NCI-H1930 (cell line): Measurements from ENCODE around the gene SBK3.
A peak's percentile ranks its signal among the peaks of the same experiment; 100 is the strongest.
"Not testable (repeated sequence)": the region's sequence is repeated elsewhere in the genome, so short reads cannot be mapped to it uniquely, and the experiment has no call there.

Experiments used
- DNase-seq, 2 experiments: peaks; one replicate each; lab custom pipeline; 2025; lab: John Stamatoyannopoulos, UW

The SBK3 gene

DNA sequence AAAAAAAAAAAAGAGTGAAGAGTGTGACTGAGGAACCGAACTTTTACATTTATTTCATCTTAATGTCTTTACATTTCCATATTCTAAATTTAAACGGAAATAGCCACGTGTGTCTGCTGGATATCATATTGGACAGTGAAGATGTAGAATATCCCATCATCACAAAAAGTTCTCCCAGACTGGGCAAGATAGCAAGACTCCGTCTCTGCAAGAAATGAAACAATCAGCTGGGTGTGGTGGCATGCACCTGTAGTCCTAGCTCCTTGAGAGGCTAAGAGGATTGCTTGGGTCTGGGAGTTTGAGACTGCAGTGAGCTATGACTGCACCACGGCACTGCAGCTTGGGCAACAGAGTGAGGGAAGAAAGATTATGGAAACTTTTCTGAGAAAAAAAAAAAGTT is 31.4 kb upstream of the SBK3 start:
- DNase-seq = no peak

DNA sequence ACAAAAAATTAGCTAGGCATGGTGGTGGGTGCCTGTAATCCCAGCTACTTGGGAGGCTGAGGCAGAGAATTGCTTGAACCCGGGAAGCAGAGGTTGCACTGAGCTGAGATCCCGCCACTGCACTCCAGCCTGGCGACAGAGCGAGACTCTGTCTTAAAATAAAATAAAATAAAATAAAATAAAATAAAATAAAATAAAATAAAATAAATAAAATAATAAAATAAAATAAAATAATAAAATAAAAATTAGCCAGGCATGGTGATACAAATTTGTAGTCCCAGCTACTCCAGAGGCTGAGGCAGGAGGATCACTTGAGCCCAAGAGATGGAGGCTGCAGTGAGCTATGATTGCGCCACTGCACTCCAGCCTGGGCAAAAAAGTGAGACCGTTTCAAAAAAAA is 28.6 kb upstream of the SBK3 start:
- DNase-seq = not testable (repeated sequence)

DNA sequence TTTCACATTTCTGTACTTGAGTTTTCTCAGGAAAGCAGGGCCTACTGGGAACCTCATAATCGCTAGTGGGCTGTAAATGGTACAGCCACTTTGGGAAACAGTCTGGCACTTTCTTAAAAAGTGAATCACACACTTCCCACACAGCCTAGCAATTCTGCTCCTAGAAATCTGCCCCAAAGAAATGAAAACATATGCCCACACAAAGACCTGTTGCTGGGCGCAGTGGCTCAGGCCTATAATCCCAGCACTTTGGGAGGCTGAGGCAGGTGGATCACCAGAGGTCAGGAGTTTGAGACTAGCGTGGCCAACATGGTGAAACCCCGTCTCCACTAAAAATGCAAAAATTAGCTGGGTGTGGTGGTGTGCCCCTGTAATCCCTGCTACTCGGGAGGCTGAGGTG is 24.1 kb upstream of the SBK3 start:
- DNase-seq = not testable (repeated sequence)

DNA sequence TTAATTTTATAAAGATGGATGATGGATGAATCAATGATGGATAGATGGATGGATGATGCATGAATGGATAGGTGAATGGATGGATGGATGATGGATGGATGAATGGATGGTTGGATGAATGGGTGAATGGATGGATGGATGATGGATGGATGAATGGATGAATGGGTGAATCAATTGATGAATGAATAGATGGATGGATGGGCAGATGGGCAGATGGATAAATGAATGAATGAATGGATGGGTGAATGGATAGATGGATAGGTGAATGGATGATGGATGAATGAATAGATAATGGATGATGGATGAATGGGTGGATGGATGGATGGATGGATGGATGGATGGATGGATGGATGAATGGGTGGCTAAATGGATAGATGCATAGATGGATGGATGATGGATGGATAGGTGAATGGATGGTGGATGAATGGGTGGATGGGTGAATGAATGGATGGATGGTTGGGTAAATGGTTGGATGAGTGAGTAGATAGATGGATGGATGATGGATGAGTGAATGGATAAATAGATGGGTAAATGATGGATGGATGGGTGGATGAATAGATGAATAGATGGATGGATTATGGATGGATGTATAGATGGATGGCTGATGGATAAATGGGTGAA is 22.5 kb upstream of the SBK3 start:
- DNase-seq = no peak

DNA sequence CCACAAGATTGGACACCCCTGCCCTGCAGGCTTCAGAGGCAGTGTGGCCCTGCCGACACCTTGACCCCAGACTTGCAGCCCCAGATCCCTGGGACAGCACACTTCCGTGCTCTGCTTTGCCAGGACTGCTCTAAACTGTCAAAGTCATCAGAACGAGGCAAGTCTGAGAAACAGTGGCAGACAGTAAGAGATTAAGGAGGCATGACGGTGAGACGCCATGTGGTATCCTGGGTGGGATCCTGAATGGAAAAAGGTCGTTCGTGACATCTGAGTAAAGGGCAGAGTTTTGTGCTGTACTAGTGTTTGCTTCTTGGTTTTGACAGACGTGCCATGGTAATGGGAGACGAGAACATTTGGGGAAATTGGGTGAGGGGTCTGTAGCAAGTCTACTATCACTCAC is 21.5 kb upstream of the SBK3 start:
- DNase-seq = no peak

DNA sequence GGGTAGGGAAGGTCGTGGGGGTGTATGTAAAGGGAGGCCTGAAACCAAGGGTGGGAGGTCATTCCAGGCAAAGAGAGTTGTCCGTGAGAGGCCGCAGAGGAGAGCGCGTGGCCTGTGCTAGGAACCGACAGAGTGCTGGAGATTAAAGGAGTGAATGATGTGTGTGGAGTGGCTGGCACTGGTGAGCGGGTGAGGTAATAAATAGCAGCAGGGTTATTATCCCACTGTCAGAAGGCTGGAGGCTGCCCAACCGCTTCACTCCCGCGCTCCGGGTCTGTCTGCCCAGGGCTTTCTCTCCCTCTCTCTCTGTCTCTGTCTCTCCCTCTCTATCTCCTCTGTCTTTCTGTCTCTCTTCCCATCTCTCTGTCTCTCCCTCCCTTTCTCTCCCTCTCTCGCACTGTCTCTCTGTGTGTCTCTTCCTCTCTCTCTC is 17.9 kb upstream of the SBK3 start:
- no peak for DNase-seq

DNA sequence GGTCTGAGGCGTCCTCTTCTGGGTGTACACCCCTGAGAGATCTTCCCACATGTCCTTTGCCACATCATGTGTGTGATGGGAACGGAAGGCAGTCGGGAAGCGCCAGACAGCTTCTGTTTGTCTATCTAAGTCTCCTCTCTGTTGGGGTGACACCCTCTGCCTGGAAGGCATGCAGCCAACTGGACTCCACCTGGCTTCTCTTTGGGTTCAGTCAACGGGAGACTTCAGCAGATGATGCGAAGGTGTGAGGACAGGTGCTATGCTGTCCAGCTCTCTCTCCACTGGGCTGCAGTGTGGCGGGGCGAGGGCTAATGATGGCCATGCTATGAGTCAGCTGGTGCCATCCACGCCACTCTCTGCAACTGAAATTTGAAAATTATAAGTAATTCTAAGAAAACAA is 14.3 kb upstream of the SBK3 start:
- DNase-seq = no peak

DNA sequence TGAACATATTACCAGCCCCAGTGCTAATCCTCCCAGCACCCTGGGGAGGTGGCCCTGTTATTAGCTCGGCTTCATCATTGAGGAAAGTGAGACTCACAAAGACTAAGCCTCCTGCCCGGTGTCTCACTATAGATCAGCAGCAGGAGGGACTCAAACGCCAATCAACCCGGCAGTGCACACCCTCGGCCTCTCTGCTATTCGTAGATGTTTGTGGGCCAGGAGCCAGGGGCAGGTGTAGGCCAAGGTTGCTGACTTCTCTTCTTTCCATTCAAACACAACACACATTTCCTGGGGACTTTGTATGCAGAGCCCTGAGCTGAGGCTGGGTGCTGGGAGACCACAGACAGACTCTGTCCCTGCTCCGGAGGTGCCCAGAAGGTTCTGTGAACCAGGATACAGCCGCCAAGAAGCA is 9.4 kb upstream of the SBK3 start:
- DNase-seq = no peak

DNA sequence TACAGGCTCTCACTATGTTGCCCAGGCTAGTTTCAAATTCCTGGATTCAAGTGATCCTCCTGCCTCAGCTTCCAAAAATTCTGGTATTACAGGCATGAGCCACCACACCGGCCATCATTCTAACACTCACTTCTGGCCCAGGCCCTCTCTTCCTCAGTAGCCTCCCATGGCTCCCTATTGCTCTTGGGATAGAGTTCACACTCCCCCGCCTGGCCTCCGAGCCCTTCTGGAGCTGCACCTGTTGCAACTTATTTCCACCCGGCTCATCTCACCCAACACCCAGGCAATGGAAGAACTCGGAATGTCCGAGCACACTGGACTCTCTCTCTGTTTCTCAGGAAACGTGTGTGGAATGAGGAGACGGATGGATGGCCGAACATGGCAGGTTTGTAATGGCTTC is 9.0 kb upstream of the SBK3 start:
- no peak for DNase-seq

DNA sequence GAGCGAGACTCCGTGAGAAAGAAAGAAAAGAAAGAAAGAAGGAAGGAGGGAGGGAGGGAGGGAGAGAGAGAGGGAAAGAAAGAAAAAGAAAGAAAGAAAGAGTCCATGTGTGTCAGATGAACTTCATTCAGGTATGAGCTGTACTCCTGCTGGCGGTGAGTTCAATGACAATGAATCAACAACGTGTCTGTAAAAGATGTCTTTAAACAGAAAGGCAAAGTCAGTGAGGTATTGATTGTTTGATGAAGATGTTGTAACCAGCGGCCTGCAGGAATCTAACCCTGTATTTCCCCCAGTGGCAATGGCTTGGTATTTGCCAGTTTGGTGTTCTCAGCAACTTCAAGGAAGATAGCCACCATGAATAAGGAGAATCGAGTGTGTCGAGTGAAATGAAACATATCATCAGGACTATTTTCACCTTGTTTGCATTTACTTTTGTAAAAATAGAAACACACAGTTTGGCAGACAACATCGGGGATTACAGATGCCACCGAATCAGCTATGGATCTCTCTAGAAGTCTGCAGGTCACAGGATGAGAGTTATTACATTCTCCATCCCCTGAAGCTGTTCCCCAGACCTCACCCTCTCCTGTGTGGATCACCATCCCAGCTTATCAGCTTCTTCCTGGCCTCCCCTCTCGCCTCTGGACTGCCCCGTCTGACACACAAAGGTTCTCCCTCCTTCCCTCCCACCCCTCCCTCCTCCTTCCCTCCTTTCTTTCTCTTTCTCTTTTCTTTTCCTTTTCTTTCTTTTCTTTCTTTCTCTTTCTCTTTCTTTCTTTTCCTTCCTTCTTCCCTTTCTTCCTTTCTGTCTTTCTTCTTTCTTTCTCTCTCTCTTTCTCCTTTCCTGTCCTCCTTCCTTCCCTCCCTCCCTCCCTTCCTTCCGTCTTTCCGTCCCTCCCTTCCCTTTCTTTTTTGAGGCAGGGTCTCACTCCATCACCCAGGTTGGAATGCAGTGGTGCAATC is 8.2 kb upstream of the SBK3 start:
- no peak for DNase-seq

DNA sequence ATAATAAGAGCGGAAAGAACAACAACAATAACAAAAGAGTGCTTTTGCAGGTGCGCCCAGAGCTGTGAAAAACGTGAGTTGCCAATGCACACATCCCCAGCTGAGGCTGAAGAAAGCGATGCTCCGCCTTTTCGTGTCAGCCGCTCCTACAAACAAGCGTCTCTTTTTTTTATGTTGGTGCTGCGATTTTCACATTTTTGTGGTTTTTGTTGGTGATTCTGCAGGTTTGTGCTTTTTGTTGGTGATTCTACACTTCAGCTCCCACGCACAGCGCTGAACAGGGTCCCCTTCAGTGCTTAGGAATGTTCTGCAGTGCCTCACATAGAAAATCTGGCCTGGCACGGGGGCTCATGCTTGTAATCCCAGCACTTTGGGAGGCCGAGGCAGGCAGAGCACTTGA is 7.3 kb upstream of the SBK3 start:
- DNase-seq = no peak

DNA sequence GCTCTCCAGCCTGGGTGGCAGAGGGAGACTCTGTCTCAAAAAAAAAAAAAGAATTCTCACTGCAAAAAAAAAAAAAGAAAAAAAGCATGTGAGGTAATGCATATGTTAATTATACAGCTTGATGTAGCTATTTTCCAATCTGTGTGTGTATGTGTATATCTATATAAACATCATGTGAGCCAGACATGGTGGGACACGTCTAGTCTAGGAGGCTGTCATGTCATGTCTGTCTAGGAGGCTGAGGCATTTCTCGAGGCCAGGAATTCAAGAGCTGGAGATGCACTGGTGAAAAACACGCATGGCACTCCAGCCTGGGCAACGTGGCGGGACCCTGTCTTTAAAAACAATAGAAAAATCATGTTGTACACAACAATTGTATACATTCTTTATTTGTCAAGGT is 6.9 kb upstream of the SBK3 start:
- no peak for DNase-seq

DNA sequence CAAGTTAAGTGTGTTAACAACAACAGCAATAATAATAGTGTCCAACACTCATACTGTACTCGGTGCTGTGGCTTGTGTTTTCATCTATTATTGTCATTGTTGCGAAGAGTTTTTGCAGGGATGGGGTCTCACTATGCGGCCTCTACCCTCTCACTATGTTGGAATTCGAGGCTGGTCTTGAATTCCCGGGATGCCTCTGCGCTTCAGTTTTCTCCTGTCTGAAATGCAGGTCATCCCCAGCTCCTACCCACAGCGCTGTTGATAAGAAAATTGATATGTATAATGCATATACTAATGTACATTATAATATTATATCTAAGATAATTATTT is 4.9 kb upstream of the SBK3 start:
- DNase-seq = no peak

DNA sequence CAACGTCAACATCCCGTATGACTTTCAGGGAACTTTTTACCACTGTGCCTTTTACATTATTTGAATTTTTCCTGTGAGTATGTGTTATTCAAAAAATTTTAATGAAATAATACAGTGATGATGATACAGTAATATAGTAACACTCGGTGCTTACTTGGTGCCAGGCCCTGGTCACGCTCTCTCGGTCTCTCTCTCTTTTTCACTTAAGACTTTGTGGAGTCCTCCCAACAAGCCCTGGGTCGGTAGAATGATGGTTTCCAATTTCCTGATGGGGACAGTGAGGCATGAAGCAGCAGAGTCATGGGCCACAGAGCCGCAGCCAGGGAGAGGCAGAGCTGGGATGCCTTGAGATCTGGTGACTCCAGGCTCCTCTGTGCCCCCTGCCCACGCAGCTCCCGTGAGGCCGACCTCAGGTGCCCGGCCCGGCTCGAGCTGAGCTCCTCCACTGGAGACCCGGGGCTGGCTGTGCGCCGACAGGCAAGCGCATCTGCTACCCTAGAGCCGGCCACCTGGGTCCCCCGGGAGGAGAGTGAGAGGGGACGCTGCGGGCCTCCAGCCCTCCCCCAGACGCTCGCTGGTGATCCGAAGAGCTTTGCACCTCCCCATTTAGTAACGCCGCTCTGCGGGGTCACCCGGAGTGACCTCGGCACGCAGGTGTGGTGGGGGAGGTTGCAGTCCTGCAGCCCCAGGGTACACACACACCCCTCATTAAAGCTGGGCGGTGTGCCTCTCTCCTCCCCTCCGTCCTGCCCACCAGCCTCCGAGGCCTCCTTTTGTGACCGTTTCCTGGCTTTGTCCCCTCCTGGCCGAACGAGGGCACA is 4.4 kb upstream of the SBK3 start:
- DNase-seq = peak in 1 of 2 experiments; percentile 48

DNA sequence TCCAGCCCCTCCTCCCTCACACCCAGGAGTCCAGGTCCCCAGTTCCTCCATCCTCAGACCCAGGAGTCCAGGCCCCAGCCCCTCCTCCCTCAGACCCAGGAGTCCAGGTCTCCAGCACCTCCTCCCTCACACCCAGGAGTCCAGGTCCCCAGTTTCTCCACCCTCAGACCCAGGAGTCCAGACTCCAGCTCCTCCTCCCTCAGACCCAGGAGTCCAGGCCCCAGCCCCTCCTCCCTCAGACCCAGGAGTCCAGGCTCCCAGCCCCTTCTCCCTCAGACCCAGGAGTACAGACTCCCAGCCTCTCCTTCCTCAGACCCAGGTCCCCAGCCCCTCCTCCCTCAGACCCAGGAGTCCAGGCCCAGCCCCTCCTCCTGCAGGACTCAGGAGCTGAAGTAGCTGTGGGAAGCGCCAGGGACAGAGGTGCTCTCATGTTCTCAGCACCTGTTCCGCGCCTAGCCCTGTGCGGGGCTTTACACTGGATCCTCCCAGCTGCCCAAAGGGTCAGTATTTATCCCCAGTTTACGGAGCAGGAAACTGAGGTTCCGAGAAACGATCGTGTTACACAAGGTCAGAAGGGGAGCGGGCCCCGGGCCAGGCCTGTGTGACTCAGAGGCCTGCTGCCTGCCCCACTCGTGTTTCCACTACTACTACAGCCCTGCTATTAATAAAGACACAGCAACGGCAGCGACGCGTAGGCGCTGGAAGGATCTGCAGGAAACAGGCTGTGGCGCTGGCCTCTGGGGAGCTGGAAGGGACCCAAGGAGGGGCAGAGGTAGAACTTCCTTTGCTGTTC is 1.7 kb upstream of the SBK3 start:
- no peak for DNase-seq

DNA sequence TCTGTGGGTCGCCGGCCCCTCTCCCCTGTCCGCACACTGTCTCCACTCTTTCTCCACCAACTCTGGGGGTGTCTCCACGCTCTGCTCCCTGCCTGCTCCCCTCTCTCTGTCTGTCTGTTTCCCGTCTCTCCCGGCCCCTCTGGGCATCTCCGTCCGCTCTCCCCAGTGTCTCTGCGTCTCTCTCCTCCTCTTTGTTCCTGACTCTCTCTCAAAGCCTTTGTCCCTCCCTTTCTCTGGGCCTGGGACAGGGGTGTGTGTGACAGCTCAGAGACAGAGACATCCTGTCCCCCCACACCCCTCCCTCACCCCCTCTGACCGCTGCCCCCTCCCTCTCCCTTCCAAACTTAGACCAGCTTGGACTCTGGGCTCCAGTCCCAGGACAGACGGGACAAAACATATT is 668 bp upstream of the SBK3 start:
- no peak for DNase-seq

DNA sequence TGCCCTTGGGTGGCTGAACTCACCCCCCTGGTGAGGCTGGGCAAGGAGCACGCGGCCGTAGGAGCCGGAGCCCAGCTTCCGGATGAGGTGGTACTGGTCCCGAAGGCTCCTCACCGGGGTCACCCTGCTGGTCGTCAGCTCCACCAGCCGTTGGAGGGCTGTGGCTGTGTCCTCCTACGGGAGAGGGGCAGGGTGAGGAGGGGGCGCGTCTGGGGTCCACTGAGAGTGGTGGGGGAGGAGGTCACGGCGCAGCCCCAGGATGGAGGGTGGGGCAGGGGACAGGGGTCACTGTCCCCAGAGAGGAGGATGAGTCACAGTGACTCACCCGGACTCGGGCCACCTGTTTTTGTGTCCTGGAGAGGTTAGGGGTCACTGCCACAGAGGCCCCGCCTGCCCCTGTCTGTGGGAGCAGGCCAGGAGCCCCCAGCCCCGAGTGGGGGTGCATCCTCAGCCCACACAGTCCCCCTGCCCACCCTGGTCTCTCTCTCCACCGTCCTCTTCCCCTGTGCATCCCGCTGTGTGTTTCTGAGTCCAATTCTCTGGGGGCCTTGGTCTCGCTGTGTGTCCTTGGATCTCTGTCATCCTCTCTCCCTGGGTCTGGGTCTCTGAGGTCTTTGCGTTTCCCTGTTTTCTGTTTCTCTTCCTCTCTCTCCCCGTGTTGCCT is 435 bp downstream of the SBK3 start:
- no peak for DNase-seq

DNA sequence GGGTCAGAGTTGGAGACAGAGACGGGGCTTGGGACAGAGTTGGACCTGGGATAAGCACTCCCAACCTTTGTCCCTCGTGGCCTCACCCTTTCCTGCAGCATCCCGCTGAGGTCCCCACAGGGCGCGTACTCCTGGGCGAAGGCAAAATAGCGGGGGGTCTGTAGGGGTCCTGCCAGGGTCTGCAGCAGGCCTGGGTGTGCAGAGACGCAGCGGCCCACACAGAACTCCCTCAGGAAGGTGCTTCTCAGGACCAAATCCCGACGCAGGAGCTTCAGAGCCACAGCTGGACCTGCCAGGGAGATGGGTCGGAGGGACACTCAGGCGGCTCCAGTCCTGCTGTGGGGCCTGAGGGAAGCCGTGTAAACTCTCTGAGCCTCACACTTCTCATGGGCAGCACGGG is 1.3 kb downstream of the SBK3 start:
- no peak for DNase-seq

DNA sequence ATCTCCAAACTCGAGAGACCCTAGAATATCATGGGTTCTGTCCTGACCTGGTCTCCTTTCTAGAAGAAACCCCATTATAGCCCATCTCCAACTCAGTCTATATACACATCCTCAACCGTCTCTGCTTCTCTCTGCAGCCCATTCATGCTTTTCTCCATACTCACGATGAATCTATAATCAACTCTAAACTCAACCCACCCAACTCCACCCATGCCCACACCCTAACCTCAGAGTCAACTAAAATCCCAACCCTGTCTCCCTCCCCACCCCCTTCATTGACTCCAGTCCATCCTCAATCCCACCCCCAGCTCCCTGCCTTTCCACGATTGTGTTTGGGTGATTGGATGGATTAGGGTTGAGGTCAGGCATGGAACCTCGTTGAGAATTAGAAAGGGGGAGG is 1.8 kb downstream of the SBK3 start:
- DNase-seq = no peak

DNA sequence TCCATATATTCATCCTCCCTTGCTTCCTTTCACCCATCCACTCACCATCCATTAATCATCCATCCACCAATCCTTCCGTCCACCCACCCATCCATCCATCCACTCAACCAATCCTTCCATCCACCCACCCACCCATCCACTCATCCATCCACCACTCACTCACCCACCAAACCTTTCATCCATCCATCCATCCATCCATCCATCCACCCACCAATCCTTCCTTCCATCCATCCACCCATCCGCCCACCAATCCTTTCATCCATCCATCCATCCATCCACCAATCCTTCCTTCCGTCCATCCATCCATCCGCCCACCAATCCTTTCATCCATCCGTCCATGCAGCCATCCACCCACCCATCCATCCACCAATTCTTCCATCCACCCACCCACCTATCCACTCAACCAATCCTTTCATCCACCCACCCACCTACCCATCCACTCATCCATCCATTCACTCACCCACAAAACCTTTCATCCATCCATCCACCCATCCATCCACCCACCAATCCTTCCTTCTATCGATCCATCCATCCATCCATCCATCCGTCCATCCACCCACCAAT is 3.0 kb downstream of the SBK3 start:
- DNase-seq = no peak

DNA sequence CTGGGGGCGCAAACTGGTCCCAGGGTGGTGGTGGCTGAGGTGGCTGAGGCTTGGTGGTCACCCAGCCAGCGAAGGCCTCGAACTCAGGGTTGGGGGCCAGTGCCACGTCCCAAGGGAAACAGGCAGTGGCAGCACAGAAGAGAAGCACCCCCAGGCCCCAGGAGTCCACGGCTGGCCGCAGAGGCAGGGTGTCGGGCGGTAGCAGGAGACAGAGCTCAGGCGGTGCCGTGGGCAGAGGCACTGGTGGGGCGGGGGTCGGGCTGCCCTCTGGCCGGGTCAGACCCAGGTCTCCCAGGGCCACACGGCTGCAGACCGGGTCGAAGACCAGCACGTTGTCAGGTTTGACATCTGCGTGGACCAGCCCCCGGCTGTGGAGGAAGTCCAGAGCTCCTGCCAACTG is 4.3 kb downstream of the SBK3 start:
- no peak for DNase-seq
